DOHH2 (cell line): ENCODE results near the gene PAK1.

Experiments used
- H3F3A ChIP-seq: fragments of 200-600 bp; sonication (generic), shearing (Covaris generic); 2 replicates; pipeline ENCODE4 v1.6.0; 2016; ENCODE audit warnings: antibody characterized with exemption, mild to moderate bottlenecking; ENCODE audit not compliant: control insufficient read depth, insufficient read depth
- H3K27ac ChIP-seq: fragments of 200-600 bp; sonication (generic); 2 replicates; pipeline ENCODE4 v1.5.1; 2014; ENCODE audit warnings: low read depth, mild to moderate bottlenecking, low read length, moderate library complexity
- H3K27me3 ChIP-seq: fragments of 200-600 bp; sonication (generic); 2 replicates; pipeline ENCODE4 v1.6.1; 2014; ENCODE audit warnings: mild to moderate bottlenecking, low read length, mixed read lengths; ENCODE audit not compliant: control insufficient read depth
- H3K36me3 ChIP-seq: fragments of 200-600 bp; sonication (generic); 2 replicates; pipeline ENCODE4 v1.6.1; 2014; ENCODE audit warnings: mild to moderate bottlenecking, low read length, moderate library complexity, mixed read lengths; ENCODE audit not compliant: control insufficient read depth
- H3K4me1 ChIP-seq: fragments of 200-600 bp; sonication (generic); 2 replicates; pipeline ENCODE4 v1.6.1; 2014; ENCODE audit warnings: mild to moderate bottlenecking, low read length, mixed read lengths; ENCODE audit not compliant: control insufficient read depth
- H3K4me2 ChIP-seq: fragments of 200-600 bp; sonication (generic); 2 replicates; pipeline ENCODE4 v1.6.0; 2014; ENCODE audit warnings: mild to moderate bottlenecking, low read length, moderate library complexity
- H3K4me3 ChIP-seq: fragments of 200-600 bp; sonication (generic); 2 replicates; pipeline ENCODE4 v1.5.1; 2014; ENCODE audit warnings: mild to moderate bottlenecking, low read length, mixed read lengths
- H3K79me2 ChIP-seq: fragments of 200-600 bp; sonication (generic); 2 replicates; pipeline ENCODE4 v1.6.1; 2014; ENCODE audit warnings: mild to moderate bottlenecking, low read length, mixed read lengths; ENCODE audit not compliant: control insufficient read depth
- H3K9me2 ChIP-seq: fragments of 200-600 bp; sonication (generic); replicated peaks from 2 replicates; pipeline ENCODE4 v1.6.1; 2014; ENCODE audit warnings: mild to moderate bottlenecking, low read length, mixed read lengths; ENCODE audit not compliant: control insufficient read depth
- H3K9me3 ChIP-seq: fragments of 200-600 bp; sonication (generic); 2 replicates; pipeline ENCODE4 v1.6.1; 2014; ENCODE audit warnings: antibody characterized with exemption, low read length, mixed read lengths; ENCODE audit not compliant: control insufficient read depth, insufficient read depth
- H4K20me1 ChIP-seq: fragments of 200-600 bp; sonication (generic); 2 replicates; pipeline ENCODE4 v1.6.0; 2014; ENCODE audit warnings: low read depth, mild to moderate bottlenecking, antibody characterized with exemption, low read length, moderate library complexity; ENCODE audit not compliant: control insufficient read depth, insufficient read depth
- EZH2phosphoT487 ChIP-seq: fragments of 200-600 bp; sonication (generic); IDR thresholded peaks from 2 replicates; pipeline ENCODE4 v1.6.1; 2017; ENCODE audit warnings: borderline replicate concordance, mild to moderate bottlenecking, antibody characterized with exemption, low read length, moderate library complexity, mixed read lengths
- TF ChIP-seq, protein P1 (sequence below): fragments of 200-600 bp; sonication (generic); IDR thresholded peaks from one replicate; pipeline ENCODE4 v1.5.1; 2014; ENCODE audit warnings: antibody characterized with exemption, mild to moderate bottlenecking, low read depth, low read length; ENCODE audit not compliant: poor library complexity, severe bottlenecking

The PAK1 gene

DNA sequence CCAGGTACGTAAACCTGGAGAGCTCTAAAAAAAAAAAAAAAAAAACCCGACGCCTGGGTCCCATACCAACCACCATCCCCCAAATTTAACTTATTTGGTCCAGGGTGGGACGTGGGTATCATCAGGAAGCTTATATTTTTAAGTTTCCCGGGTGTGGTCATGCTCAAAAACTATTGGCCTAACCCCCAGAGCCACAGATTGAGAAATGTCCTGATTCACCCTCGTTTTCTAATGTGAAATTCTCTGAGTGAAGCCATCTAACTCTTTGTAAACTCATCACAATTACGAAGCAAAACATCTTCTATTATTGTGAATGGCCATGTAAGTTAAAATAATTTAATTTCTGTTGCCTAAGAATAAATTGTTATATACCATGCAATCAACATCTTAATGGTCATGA lies 29.6 kb downstream of the PAK1 start:
- Histone ChIP-seq H3K9me2 (no peaks in the 10 kb centered on the region), H3K4me3 (no peak overlapping the region), H3K36me3 (no peaks in the 10 kb centered on the region), H3K4me1 (no peaks in the 10 kb centered on the region), H3K27me3 (peaks cover 6% of the 10 kb centered on the region), H3K9me3 (no peaks in the 10 kb centered on the region), H3K4me2 (no peak overlapping the region), H3K27ac (no peak overlapping the region), H3F3A (no peaks in the 10 kb centered on the region), H3K79me2 (no peaks in the 10 kb centered on the region), H4K20me1 (no peaks in the 10 kb centered on the region; the same call in 1 of the 2 replicates)
- TF ChIP-seq, protein P1, sequence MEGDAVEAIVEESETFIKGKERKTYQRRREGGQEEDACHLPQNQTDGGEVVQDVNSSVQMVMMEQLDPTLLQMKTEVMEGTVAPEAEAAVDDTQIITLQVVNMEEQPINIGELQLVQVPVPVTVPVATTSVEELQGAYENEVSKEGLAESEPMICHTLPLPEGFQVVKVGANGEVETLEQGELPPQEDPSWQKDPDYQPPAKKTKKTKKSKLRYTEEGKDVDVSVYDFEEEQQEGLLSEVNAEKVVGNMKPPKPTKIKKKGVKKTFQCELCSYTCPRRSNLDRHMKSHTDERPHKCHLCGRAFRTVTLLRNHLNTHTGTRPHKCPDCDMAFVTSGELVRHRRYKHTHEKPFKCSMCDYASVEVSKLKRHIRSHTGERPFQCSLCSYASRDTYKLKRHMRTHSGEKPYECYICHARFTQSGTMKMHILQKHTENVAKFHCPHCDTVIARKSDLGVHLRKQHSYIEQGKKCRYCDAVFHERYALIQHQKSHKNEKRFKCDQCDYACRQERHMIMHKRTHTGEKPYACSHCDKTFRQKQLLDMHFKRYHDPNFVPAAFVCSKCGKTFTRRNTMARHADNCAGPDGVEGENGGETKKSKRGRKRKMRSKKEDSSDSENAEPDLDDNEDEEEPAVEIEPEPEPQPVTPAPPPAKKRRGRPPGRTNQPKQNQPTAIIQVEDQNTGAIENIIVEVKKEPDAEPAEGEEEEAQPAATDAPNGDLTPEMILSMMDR: no peak
- TF ChIP-seq EZH2phosphoT487: no peak

DNA sequence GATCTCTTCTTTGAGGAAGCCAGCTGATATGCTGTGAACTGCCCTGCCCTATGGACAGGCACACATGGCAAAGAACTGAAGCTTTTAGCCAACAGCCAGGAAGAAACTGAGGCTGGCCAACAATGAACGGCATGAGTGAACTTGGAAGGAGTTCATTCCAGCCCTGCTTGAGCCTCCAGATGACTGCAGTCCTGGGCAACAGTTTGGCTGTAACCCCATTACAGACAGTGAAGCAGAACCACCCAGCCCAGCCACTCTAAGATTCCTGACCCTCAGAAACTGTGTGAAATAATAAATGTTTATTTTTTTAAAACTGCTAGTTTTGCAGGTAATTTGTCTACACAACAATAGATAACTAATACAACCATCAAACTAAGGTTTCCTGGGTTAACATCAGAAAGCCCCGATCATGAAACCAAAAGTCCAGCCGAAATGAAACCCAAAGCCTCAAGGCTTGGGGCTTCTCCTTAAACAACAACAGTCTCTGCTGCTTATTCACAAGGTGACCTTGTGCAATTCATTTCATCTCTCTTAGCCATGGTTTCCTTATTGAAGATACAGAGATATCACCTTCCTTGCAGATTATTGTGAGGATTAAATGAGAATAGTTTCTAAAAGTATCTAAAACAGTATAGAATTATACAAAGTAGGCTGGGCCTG lies 31.4 kb downstream of the PAK1 start:
- H3K4me2 ChIP-seq: no peak overlapping the region

DNA sequence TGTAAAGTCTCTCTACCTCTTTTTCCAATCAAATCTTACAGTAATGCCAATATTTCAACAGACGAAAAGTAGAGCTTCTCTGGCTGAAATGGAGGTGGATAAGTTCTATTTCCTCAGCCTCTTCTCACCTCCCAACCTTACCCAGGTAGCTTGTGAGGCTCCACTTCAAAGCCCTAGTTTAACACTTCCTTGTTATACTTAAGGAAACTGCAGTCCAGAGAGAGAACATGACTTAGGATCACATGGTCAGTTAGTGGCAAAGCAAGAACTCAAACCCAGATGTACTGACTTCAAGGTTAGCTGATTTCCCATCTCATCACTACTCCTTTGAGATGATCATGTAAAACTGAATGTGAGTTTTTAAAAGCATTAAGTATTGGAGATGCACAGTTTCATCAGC lies 32.5 kb downstream of the PAK1 start:
- TF ChIP-seq, protein P1: no peak
- TF ChIP-seq EZH2phosphoT487: no peak
- no peak overlapping the region for H3K4me2 ChIP-seq

More for the DNA sequence above, 31.4 kb downstream of the PAK1 start:
- Histone ChIP-seq H3K9me3 (no peaks in the 10 kb centered on the region), H3K4me1 (no peaks in the 10 kb centered on the region), H3K9me2 (no peaks in the 10 kb centered on the region), H3K27me3 (peaks cover 12% of the 10 kb centered on the region), H3F3A (no peaks in the 10 kb centered on the region), H3K79me2 (no peaks in the 10 kb centered on the region), H3K27ac (no peak overlapping the region), H4K20me1 (no peaks in the 10 kb centered on the region; the same call in 1 of the 2 replicates), H3K4me3 (no peak overlapping the region), H3K36me3 (no peaks in the 10 kb centered on the region)
- TF ChIP-seq, protein P1: no peak
- no peak for TF ChIP-seq EZH2phosphoT487

More for the DNA sequence above, 32.5 kb downstream of the PAK1 start:
- Histone ChIP-seq H4K20me1 (no peaks in the 10 kb centered on the region; the same call in 1 of the 2 replicates), H3K27ac (no peak overlapping the region), H3F3A (no peaks in the 10 kb centered on the region), H3K36me3 (no peaks in the 10 kb centered on the region), H3K4me3 (no peak overlapping the region), H3K9me2 (no peaks in the 10 kb centered on the region), H3K4me1 (no peaks in the 10 kb centered on the region), H3K9me3 (no peaks in the 10 kb centered on the region), H3K27me3 (peaks cover 14% of the 10 kb centered on the region), H3K79me2 (no peaks in the 10 kb centered on the region)
